ENCODE results near the gene PDE6D.
A peak's percentile ranks its signal among the peaks of the same experiment; 100 is the strongest.

DNA sequence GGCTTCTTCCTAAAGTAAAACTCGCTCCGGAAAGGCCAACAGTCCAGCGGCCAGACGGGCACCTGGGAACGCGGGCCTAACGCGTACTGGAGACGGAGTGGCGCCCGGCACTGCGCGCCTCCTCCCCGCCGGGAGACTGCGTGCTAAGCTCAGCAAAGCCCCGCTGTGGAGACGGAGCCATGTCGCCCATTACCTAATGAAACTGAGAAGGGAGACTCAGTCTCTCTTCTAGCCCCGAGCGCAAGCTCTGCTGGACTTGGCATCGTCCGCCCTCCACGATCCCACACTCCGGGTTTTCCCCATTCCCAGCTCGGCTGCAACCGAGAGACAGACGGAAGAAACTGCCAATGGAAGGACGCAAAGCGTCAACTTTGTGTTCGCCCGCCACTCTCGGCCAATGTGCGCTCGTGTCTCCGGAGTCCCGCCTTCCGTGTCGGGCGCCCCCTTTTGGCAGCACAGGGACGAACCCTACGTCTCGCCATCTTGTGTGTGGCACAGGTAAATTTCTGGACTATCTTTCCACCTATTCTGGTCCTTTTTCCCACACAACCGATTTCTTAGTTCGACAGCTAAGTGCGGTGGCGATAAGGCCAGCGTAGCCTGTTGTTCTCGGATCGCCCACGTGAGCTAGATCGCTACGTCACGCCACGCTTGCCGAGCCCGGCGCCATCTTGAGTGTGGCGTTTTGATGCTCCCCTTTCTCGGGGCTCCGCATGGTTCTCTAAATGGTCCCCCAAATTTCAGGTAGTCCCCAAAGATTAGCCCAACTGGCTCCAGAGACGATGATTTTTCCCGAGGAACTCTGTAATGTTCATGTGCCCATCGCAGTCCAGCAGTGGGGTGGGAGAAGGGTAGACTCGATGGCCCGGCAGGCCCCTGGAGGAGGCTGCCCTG, 74.1 kb downstream of the PDE6D start:
- TF ChIP-seq, protein P1, sequence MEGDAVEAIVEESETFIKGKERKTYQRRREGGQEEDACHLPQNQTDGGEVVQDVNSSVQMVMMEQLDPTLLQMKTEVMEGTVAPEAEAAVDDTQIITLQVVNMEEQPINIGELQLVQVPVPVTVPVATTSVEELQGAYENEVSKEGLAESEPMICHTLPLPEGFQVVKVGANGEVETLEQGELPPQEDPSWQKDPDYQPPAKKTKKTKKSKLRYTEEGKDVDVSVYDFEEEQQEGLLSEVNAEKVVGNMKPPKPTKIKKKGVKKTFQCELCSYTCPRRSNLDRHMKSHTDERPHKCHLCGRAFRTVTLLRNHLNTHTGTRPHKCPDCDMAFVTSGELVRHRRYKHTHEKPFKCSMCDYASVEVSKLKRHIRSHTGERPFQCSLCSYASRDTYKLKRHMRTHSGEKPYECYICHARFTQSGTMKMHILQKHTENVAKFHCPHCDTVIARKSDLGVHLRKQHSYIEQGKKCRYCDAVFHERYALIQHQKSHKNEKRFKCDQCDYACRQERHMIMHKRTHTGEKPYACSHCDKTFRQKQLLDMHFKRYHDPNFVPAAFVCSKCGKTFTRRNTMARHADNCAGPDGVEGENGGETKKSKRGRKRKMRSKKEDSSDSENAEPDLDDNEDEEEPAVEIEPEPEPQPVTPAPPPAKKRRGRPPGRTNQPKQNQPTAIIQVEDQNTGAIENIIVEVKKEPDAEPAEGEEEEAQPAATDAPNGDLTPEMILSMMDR (IDR thresholded peaks at IDR 0.05), result peak; percentile 74 to 86 (median 81)
- TF ChIP-seq POLR2A (IDR thresholded peaks at IDR 0.05), result peak; percentile 89
- peak; percentile 98 to 99 (median 99) for TF ChIP-seq POLR2AphosphoS5 (IDR thresholded peaks at IDR 0.05)
